ENCODE data around the gene FOXP3. TPM values are rescaled to one million over a fixed set of nuclear protein-coding genes. Genes with fewer than 3 reads are reported as not detected.

FOXP3 gene
- total and polyA plus RNA-seq, 4 donors = 0.32 TPM; not detected in 3

DNA sequence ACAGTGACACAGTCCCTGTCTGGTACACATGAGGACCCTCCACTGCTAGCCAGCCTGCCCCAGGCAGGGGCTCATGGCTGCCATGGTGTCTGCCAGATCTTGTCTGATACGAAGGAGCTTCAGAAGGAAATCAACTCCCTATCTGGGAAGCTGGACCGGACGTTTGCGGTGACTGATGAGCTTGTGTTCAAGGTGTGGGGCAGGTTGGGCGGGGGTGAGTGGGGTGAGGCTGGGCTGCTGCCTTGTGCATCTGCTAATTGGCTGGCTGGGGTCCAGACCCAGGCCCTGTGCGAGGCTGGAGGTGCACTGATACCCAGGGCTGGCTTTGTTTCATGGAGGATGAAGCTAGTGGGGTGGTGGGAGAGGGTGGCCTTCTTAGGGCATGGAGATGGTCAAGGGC lies 15.4 kb downstream of the FOXP3 start:
- no peak overlapping the region for H3K4me3 ChIP-seq (ENCODE audit: low read length in 2 of 2)
- H3K4me1 ChIP-seq (ENCODE audit: control insufficient read depth in 1 of 2, insufficient read depth in 2 of 2, low read length in 2 of 2) = no peaks in the 10 kb centered on the region
- no peaks in the 10 kb centered on the region for H3K27me3 ChIP-seq (ENCODE audit: control insufficient read depth in 1 of 2, insufficient read depth in 2 of 2, low read length in 1 of 2)
- H3K27ac ChIP-seq (ENCODE audit: low read depth in 1 of 2, low read length in 2 of 2) = no peak overlapping the region
- H3K36me3 ChIP-seq (ENCODE audit: control insufficient read depth in 1 of 2, insufficient read depth in 2 of 2, low read length in 1 of 2) = no peaks in the 10 kb centered on the region
- DNase-seq (no peak), ATAC-seq (ENCODE audit: low FRiP score) (no peak)
- WGBS, 2 donors = 73 to 89% methylated on average over 6 of the region's 6 CpGs
- intact Hi-C loops (cut with DNase I) = no loop called here
- no peaks in the 10 kb centered on the region for H3K9me3 ChIP-seq (ENCODE audit: control insufficient read depth, low read length)

GRCh38 chrX:49247916-49248811 lies 16.3 kb downstream of the FOXP3 start:
- intact Hi-C loops (cut with DNase I) = no loop called here
- no peak for ATAC-seq (ENCODE audit: low FRiP score)

GRCh38 chrX:49247346-49247745 lies 17.2 kb downstream of the FOXP3 start:
- H3K4me1 ChIP-seq (ENCODE audit: control insufficient read depth in 1 of 2, insufficient read depth in 2 of 2, low read length in 2 of 2) = no peaks in the 10 kb centered on the region
- H3K9me3 ChIP-seq (ENCODE audit: control insufficient read depth, low read length) = no peaks in the 10 kb centered on the region
- peaks cover 0 to 4% of the 10 kb centered on the region in 2 donors for H3K36me3 ChIP-seq (ENCODE audit: control insufficient read depth in 1 of 2, insufficient read depth in 2 of 2, low read length in 1 of 2)
- no peak for DNase-seq
- ATAC-seq (ENCODE audit: low FRiP score) = no peak
- no peak overlapping the region for H3K27ac ChIP-seq (ENCODE audit: low read depth in 1 of 2, low read length in 2 of 2)
- no peaks in the 10 kb centered on the region for H3K27me3 ChIP-seq (ENCODE audit: control insufficient read depth in 1 of 2, insufficient read depth in 2 of 2, low read length in 1 of 2)
- 86 to 94% methylated on average over 11 of the region's 11 CpGs for WGBS, 2 donors
- intact Hi-C loops (cut with DNase I) = no loop called here
- no peak overlapping the region for H3K4me3 ChIP-seq (ENCODE audit: low read length in 2 of 2)

More at GRCh38 chrX:49247916-49248811, 16.3 kb downstream of the FOXP3 start:
- 84 to 88% methylated on average over 28 of the region's 28 CpGs for WGBS, 2 donors
- Histone ChIP-seq H3K27ac (ENCODE audit: low read depth in 1 of 2, low read length in 2 of 2) (no peak overlapping the region), H3K4me3 (ENCODE audit: low read length in 2 of 2) (no peak overlapping the region), H3K4me1 (ENCODE audit: control insufficient read depth in 1 of 2, insufficient read depth in 2 of 2, low read length in 2 of 2) (no peaks in the 10 kb centered on the region), H3K36me3 (ENCODE audit: control insufficient read depth in 1 of 2, insufficient read depth in 2 of 2, low read length in 1 of 2) (no peaks in the 10 kb centered on the region), H3K9me3 (ENCODE audit: control insufficient read depth, low read length) (no peaks in the 10 kb centered on the region), H3K27me3 (ENCODE audit: control insufficient read depth in 1 of 2, insufficient read depth in 2 of 2, low read length in 1 of 2) (no peaks in the 10 kb centered on the region)
- DNase-seq = no peak

GRCh38 chrX:49246541-49246940 lies 18.0 kb downstream of the FOXP3 start:
- WGBS, 2 donors = 85 to 93% methylated on average over 7 to 10 of the region's 10 CpGs
- no peak for DNase-seq
- no peak overlapping the region for H3K27ac ChIP-seq (ENCODE audit: low read depth in 1 of 2, low read length in 2 of 2)
- no peaks in the 10 kb centered on the region for H3K4me1 ChIP-seq (ENCODE audit: control insufficient read depth in 1 of 2, insufficient read depth in 2 of 2, low read length in 2 of 2)
- intact Hi-C loops (cut with DNase I) = no loop called here
- peaks cover 0 to 4% of the 10 kb centered on the region in 2 donors for H3K36me3 ChIP-seq (ENCODE audit: control insufficient read depth in 1 of 2, insufficient read depth in 2 of 2, low read length in 1 of 2)
- no peaks in the 10 kb centered on the region for H3K9me3 ChIP-seq (ENCODE audit: control insufficient read depth, low read length)
- no peak overlapping the region for H3K4me3 ChIP-seq (ENCODE audit: low read length in 2 of 2)
- no peaks in the 10 kb centered on the region for H3K27me3 ChIP-seq (ENCODE audit: control insufficient read depth in 1 of 2, insufficient read depth in 2 of 2, low read length in 1 of 2)
- no peak for ATAC-seq (ENCODE audit: low FRiP score)

DNA sequence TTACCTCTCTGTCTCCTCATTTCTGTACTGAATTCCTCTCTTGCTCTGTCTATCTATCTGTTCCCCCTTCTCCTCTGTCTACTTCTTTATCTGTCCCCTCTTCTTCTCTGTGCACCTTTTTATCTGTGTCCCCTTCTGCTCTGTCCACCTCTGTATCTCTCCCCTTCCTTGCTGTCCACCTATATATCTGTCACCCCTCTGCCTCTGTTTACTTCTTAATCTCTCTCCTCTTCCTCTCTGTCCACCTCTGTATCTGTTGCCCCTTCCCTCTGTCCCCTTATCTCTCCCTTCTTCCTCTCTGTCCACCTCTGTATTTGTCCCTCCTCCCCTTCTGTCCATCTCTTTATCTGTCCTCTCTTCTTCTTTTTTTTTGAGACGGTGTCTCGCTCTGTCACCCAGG lies 20.3 kb downstream of the FOXP3 start:
- ATAC-seq (ENCODE audit: low FRiP score) (no peak), DNase-seq (no peak)
- Histone ChIP-seq H3K27me3 (ENCODE audit: control insufficient read depth in 1 of 2, insufficient read depth in 2 of 2, low read length in 1 of 2) (no peaks in the 10 kb centered on the region), H3K27ac (ENCODE audit: low read depth in 1 of 2, low read length in 2 of 2) (no peak overlapping the region), H3K4me3 (ENCODE audit: low read length in 2 of 2) (no peak overlapping the region), H3K9me3 (ENCODE audit: control insufficient read depth, low read length) (no peaks in the 10 kb centered on the region), H3K36me3 (ENCODE audit: control insufficient read depth in 1 of 2, insufficient read depth in 2 of 2, low read length in 1 of 2) (peaks cover 0 to 4% of the 10 kb centered on the region in 2 donors), H3K4me1 (ENCODE audit: control insufficient read depth in 1 of 2, insufficient read depth in 2 of 2, low read length in 2 of 2) (no peaks in the 10 kb centered on the region)
- intact Hi-C loops (cut with DNase I) = no loop called here
- WGBS, 2 donors = 86 to 90% methylated on average over 2 of the region's 2 CpGs

DNA sequence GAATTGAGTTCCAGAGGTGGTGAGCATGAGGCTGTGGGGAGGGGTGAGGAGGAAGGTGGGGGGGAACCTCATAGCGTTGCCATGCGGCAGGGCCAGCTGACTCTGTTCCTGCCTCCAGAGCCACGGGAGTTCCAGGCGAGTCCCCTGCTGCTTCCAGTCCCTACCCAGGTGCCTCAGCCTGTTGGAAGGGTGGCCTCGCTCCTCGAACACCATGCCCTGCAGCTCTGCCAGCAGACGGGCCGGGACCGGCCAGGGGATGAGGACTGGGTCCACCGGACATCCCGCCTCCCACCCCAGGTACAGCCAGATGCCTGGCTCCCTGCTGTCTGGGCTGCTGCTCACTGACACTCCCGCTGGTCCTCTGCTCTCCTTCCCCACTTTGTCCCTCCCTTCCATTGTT lies 21.3 kb downstream of the FOXP3 start:
- Histone ChIP-seq H3K36me3 (ENCODE audit: control insufficient read depth in 1 of 2, insufficient read depth in 2 of 2, low read length in 1 of 2) (peaks cover 0 to 4% of the 10 kb centered on the region in 2 donors), H3K4me1 (ENCODE audit: control insufficient read depth in 1 of 2, insufficient read depth in 2 of 2, low read length in 2 of 2) (no peaks in the 10 kb centered on the region), H3K4me3 (ENCODE audit: low read length in 2 of 2) (no peak overlapping the region), H3K27me3 (ENCODE audit: control insufficient read depth in 1 of 2, insufficient read depth in 2 of 2, low read length in 1 of 2) (no peaks in the 10 kb centered on the region), H3K9me3 (ENCODE audit: control insufficient read depth, low read length) (no peaks in the 10 kb centered on the region), H3K27ac (ENCODE audit: low read depth in 1 of 2, low read length in 2 of 2) (no peak overlapping the region)
- ATAC-seq (ENCODE audit: low FRiP score) (no peak), DNase-seq (no peak)
- WGBS, 2 donors = 78 to 84% methylated on average over 12 of the region's 12 CpGs
- intact Hi-C loops (cut with DNase I) = no loop called here

DNA sequence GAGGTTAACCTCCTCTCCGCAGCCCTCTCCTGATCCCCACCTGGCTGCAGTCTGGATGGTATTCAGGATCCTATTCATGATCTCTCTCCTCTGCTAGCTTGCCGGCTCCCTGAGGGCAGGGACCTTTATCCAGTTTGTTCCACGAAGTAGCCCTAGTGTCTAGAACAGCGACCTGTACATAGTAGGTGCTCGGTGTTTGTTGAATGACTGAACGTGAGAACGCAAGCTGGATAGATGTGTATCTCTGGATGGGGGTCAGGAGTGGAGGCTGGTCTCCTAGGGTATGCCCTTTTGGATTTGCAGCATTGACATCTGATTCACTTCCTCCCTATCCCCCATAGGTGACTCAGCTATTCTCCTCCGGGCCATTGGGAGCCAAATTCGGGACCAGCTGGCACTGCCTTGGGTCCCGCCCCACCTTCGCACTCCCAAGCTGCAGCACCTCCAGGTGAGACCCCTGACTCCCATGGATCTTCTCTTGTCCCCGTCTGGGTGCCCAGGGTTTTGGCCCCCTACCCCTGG lies 21.9 kb downstream of the FOXP3 start:
- H3K9me3 ChIP-seq (ENCODE audit: control insufficient read depth, low read length) = no peaks in the 10 kb centered on the region
- H3K4me3 ChIP-seq (ENCODE audit: low read length in 2 of 2) = no peak overlapping the region
- DNase-seq (no peak), ATAC-seq (ENCODE audit: low FRiP score) (no peak)
- no peaks in the 10 kb centered on the region for H3K4me1 ChIP-seq (ENCODE audit: control insufficient read depth in 1 of 2, insufficient read depth in 2 of 2, low read length in 2 of 2)
- 81 to 89% methylated on average over 12 of the region's 12 CpGs for WGBS, 2 donors
- no peaks in the 10 kb centered on the region for H3K27me3 ChIP-seq (ENCODE audit: control insufficient read depth in 1 of 2, insufficient read depth in 2 of 2, low read length in 1 of 2)
- H3K36me3 ChIP-seq (ENCODE audit: control insufficient read depth in 1 of 2, insufficient read depth in 2 of 2, low read length in 1 of 2) = peaks cover 0 to 4% of the 10 kb centered on the region in 2 donors
- no peak overlapping the region for H3K27ac ChIP-seq (ENCODE audit: low read depth in 1 of 2, low read length in 2 of 2)
- intact Hi-C loops (cut with DNase I) = no loop called here

GRCh38 chrX:49238735-49239134 lies 25.8 kb downstream of the FOXP3 start:
- peak in 1 of 2 donors; percentile 26 for DNase-seq
- H3K4me1 ChIP-seq (ENCODE audit: control insufficient read depth in 1 of 2, insufficient read depth in 2 of 2, low read length in 2 of 2) = no peaks in the 10 kb centered on the region
- intact Hi-C loops (cut with DNase I) = loop anchor here in 1 of 2 donors (5.0 kb wide), 1 partner anchor 36 kb away; the partner anchor contains the start of gene SYP
- no peak overlapping the region for H3K4me3 ChIP-seq (ENCODE audit: low read length in 2 of 2)
- 72 to 75% methylated on average over 7 of the region's 7 CpGs for WGBS, 2 donors
- H3K27me3 ChIP-seq (ENCODE audit: control insufficient read depth in 1 of 2, insufficient read depth in 2 of 2, low read length in 1 of 2) = no peaks in the 10 kb centered on the region
- H3K27ac ChIP-seq (ENCODE audit: low read depth in 1 of 2, low read length in 2 of 2) = no peak overlapping the region
- peaks cover 0 to 4% of the 10 kb centered on the region in 2 donors for H3K36me3 ChIP-seq (ENCODE audit: control insufficient read depth in 1 of 2, insufficient read depth in 2 of 2, low read length in 1 of 2)
- no peaks in the 10 kb centered on the region for H3K9me3 ChIP-seq (ENCODE audit: control insufficient read depth, low read length)
- no peak for ATAC-seq (ENCODE audit: low FRiP score)

DNA sequence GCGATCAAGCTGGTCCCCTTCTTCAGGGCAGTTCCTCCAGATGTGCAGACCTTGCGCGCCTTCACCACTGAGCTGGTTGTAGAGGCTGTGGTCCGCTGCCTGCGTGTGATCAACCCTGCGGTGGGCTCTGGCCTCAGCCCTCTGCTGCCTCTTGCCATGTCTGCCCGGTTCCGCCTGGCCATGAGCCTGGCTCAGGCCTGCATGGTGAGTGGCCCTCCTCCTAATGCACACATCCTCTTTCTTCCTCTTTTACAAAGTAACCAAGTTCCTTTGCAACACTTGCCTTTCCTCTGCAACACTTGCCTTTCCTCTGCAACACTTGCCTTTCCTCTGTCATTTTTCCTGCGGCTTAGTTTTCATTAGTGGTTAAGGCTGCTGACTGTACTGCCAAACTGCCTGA lies 27.4 kb downstream of the FOXP3 start:
- H3K27me3 ChIP-seq (ENCODE audit: control insufficient read depth in 1 of 2, insufficient read depth in 2 of 2, low read length in 1 of 2) = no peaks in the 10 kb centered on the region
- no peaks in the 10 kb centered on the region for H3K4me1 ChIP-seq (ENCODE audit: control insufficient read depth in 1 of 2, insufficient read depth in 2 of 2, low read length in 2 of 2)
- intact Hi-C loops (cut with DNase I) = loop anchor here in 1 of 2 donors (5.0 kb wide), 1 partner anchor 35 kb away; the partner anchor contains the start of gene SYP
- no peak overlapping the region for H3K4me3 ChIP-seq (ENCODE audit: low read length in 2 of 2)
- no peaks in the 10 kb centered on the region for H3K9me3 ChIP-seq (ENCODE audit: control insufficient read depth, low read length)
- H3K36me3 ChIP-seq (ENCODE audit: control insufficient read depth in 1 of 2, insufficient read depth in 2 of 2, low read length in 1 of 2) = no peaks in the 10 kb centered on the region
- DNase-seq = peak in 1 of 2 donors; percentile 55
- WGBS, 2 donors = 77 to 81% methylated on average over 9 of the region's 9 CpGs
- no peak for ATAC-seq (ENCODE audit: low FRiP score)
- no peak overlapping the region for H3K27ac ChIP-seq (ENCODE audit: low read depth in 1 of 2, low read length in 2 of 2)

All from aorta (tissue), 5 donors.